ENCODE results near the gene CXCR5. TPM values are rescaled to one million over a fixed set of nuclear protein-coding genes. Genes with fewer than 3 reads are reported as not detected.

CXCR5 gene
- total RNA-seq, 1 donor from 2014 or later, result not detected

GRCh38 chr11:118897721-118898310, 14.1 kb downstream of the CXCR5 start:
- DNase-seq (ENCODE audit: extremely low read depth, low read depth, low spot score), result no peak

GRCh38 chr11:118898400-118899295, 15.0 kb downstream of the CXCR5 start:
- no peak for DNase-seq (ENCODE audit: extremely low read depth, low read depth, low spot score)

DNA sequence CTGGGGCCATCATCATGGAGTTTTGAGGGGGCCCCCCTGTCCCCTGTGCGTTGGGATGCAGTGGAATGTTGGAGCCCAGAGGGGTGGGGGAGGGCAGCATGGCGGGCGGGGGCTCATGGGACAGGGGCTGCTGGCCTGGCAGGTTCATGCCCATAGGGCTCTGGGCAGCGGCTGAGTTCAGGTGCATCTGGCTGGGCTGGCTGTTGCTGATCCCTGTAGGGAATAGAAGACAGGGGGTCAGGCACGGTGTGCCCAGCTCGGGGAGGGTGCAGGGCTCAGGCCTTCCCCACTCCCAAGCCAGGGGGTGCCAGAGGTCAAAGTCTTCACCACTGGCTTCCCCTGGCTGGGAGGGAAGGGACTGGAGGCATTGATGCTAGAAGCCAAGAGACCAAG, 15.6 kb downstream of the CXCR5 start:
- no peak for DNase-seq (ENCODE audit: extremely low read depth, low read depth, low spot score)

GRCh38 chr11:118899706-118900360, 16.1 kb downstream of the CXCR5 start:
- no peak for DNase-seq (ENCODE audit: extremely low read depth, low read depth, low spot score)

- DNase-seq (ENCODE audit: extremely low read depth, low read depth, low spot score), result no peak
Measured at GRCh38 chr11:118900535-118901384, 17.1 kb downstream of the CXCR5 start.

- DNase-seq (ENCODE audit: extremely low read depth, low read depth, low spot score), result no peak
Measured at GRCh38 chr11:118901494-118902335, 18.0 kb downstream of the CXCR5 start.

GRCh38 chr11:118902336-118903203, 18.9 kb downstream of the CXCR5 start:
- DNase-seq (ENCODE audit: extremely low read depth, low read depth, low spot score), result no peak

DNA sequence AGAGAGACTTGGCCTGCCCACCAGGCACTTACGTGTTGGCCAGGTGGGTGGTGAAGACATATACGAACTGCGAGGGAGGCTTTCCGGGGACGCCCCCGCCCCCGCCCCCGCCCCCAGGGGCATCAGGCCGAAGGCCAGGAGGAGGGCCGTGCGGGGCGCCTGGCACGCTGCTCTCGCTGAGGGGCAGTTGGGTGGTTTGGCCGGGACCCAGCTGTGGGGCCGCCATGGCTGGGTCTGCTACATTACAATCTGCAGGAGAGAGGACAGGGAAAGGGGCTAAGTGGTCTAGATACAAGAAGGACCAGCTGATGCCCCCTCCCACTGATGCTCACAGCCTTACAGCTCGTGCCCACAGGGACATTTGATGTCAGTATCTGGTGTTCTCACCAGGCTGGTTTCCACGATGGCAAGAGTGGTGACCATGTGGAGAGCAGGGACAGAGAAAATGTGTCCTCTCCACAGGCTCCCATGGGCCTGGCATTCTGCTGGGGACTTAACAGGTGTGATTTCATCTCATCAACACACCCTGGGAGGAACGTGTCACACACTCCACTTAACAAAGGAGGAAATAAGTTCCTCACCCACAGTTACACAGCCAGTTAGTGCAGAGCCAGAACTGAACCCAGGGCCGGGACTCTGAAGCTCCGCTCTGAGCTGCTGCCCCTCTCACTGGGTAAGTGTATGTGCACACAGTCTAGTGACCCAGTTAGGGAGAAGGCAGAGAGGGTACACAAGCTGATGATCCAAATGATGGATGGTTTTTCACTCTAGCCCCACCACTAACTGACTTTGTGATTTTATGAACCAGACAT, 19.7 kb downstream of the CXCR5 start:
- no peak for DNase-seq (ENCODE audit: extremely low read depth, low read depth, low spot score)

- DNase-seq (ENCODE audit: extremely low read depth, low read depth, low spot score), result no peak
Measured at GRCh38 chr11:118907051-118908042, 23.7 kb downstream of the CXCR5 start.

DNA sequence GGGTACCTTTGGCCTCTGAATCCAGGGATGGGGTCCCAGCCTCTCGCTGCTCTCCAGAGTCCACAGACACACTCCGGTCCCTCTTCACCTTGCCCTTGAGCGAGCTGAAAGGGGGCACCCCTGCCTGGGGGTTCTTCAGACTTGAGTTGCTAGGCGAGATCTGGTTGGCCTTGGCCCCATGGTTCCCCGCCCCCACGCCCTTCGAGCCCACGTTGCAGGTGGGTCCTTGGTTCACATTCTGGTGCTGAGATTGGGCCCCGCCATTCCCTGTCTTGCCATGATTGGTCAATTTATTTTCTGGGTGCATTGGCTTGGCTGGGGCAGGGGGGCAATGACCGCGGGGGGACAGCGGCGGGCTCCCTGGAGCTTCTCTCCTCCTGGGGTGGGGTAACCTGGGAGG, 24.6 kb downstream of the CXCR5 start:
- DNase-seq (ENCODE audit: extremely low read depth, low read depth, low spot score), result no peak

DNA sequence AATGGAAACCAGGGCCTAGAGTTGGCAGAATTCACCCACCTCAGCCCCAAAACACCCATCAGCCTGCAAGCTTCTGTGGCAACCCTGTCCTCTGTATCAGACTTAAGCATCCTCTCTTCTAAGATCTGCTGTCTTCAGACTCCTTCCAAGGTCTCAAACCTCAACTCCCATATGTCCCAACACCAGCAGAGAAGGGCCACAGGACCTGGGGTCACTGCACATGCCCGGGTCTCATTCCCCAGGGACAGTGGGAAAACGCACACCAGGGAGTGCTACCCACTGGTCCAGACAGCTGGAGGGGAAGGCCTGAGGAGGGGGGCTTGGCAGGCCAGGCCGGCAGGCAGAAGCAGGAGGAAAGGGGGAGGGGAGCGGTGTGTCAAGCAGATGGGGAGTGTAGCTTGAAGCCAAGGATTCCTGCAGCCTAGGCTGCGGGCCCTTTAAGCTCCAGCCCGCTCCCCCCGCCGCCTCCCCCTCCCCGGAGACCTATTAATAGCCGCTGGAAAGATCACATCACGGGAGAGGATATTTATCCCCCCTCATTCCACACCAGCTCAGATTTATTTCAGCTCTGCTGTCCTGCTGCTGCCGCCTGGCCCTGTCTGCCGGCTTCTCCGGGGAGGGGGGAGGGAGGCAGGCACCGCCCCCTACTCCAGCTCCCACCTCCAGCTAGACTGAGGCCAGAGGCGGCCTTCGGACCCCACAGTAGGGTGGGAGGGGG, 25.4 kb downstream of the CXCR5 start:
- DNase-seq (ENCODE audit: extremely low read depth, low read depth, low spot score), result no peak

GRCh38 chr11:118909619-118910308, 26.1 kb downstream of the CXCR5 start:
- no peak for DNase-seq (ENCODE audit: extremely low read depth, low read depth, low spot score)

GRCh38 chr11:118910309-118911112, 26.8 kb downstream of the CXCR5 start:
- DNase-seq (ENCODE audit: extremely low read depth, low read depth, low spot score), result no peak

DNA sequence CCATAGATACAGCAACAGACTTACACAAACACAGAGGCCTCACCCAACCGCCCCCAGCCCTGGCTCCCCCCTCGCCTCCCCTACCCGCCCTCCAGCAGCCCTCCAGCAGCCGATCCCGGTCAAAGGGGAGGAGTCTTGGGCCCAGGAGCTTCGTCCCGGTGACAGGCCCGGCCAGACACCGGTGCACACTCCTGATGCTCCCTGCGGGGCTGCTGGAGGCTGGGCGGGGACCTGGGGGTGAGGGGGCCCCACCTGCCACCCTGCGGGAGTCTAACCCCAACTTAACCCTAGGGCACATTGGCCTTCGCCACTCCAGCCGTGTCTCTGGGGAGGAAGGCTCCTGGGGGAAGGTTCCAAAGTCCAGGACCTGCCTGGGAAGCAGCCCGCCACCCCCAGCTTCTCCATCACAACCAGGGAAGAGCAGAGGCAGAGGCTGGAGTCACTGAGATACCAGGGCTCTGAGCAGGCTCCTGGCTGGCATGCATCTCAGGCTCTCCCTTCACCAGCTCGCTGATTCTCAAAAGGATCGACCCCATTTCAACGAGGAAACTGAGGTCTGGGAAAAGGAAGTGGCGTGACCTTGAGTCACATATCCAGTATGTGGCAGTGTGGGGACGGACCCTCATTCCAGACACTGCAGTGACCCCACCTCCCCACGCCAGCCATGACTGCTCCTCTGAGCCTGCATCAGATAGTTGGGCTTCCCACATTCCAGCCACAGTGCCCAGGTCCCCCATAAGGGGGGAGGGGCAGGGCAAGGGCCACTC, 27.6 kb downstream of the CXCR5 start:
- no peak for DNase-seq (ENCODE audit: extremely low read depth, low read depth, low spot score)
